K562 (cell line): ENCODE results near the gene IDI2. TPM values are rescaled to one million over a fixed set of nuclear protein-coding genes. Genes with fewer than 3 reads are reported as not detected.

ENCODE experiments used
- ASH1L ChIP-seq: fragments of 450-650 bp; IDR thresholded peaks from 2 replicates; pipeline ENCODE4 v1.6.1; 2018; ENCODE audit warnings: borderline replicate concordance, mild to moderate bottlenecking, low read depth; ENCODE audit not compliant: partially characterized antibody
- BCL6 ChIP-seq: fragments of 250-450 bp; sonication (Bioruptor Pico); IDR thresholded peaks from 2 replicates; pipeline ENCODE4 v1.4.0; 2020
- BCOR ChIP-seq: fragments of 450-650 bp; IDR thresholded peaks from 2 replicates; pipeline ENCODE4 v1.6.1; 2016
- BHLHE40 ChIP-seq: IDR thresholded peaks from 2 replicates; pipeline ENCODE4 v1.6.1; 2011; ENCODE audit warnings: low read length, improper control_type of control experiment
- CREBBP ChIP-seq: IDR thresholded peaks from one replicate; pipeline ENCODE4 v1.6.1; 2012; ENCODE audit warnings: low read depth, mild to moderate bottlenecking, control low read depth, inconsistent platforms, low read length
- CTBP1 ChIP-seq: fragments of 450-650 bp; IDR thresholded peaks from 2 replicates; pipeline ENCODE4 v1.6.1; 2016; ENCODE audit warnings: borderline replicate concordance
- ELF1 ChIP-seq: fragments of 200-800 bp; sonication (Bioruptor generic); IDR thresholded peaks from 2 replicates; pipeline ENCODE4 v1.6.1; 2016; ENCODE audit warnings: missing genetic modification characterization, missing compliant biosample characterization
- ETV5 ChIP-seq: sonication (generic); formaldehyde crosslinking; IDR thresholded peaks from 2 replicates; pipeline ENCODE4 v1.4.0; 2020; ENCODE audit warnings: low read depth, mild to moderate bottlenecking, missing genetic modification reagents
- EWSR1 ChIP-seq: fragments of 450-650 bp; IDR thresholded peaks from 2 replicates; pipeline ENCODE4 v1.6.1; 2018; ENCODE audit warnings: borderline replicate concordance, mild to moderate bottlenecking, low read depth, moderate library complexity; ENCODE audit not compliant: partially characterized antibody
- FOXA1 ChIP-seq: fragments of 450-650 bp; IDR thresholded peaks from 2 replicates; pipeline ENCODE4 v1.6.1; 2016; ENCODE audit warnings: mild to moderate bottlenecking, borderline replicate concordance
- KLF16 ChIP-seq: IDR thresholded peaks from 2 replicates; pipeline ENCODE4 v1.6.1; 2016; ENCODE audit warnings: antibody characterized with exemption
- MCM3 ChIP-seq: fragments of 450-650 bp; IDR thresholded peaks from 2 replicates; pipeline ENCODE4 v1.6.1; 2016
- MTA2 ChIP-seq: fragments of 450-650 bp; IDR thresholded peaks from 2 replicates; pipeline ENCODE4 v1.6.1; 2016; ENCODE audit warnings: low read depth
- RAD51 ChIP-seq: fragments of 450-650 bp; IDR thresholded peaks from 2 replicates; pipeline ENCODE4 v1.7.1; 2016; ENCODE audit warnings: low read depth, mild to moderate bottlenecking, borderline replicate concordance
- SMC3 ChIP-seq: conservative IDR thresholded peaks from 2 replicates; pipeline ENCODE4 v1.6.1; 2011; ENCODE audit warnings: low read depth, low read length, improper control_type of control experiment; ENCODE audit not compliant: insufficient read depth
- TGIF2 ChIP-seq: sonication (generic); formaldehyde crosslinking; IDR thresholded peaks from 2 replicates; pipeline ENCODE4 v1.8.1; 2022; ENCODE audit warnings: mild to moderate bottlenecking, missing genetic modification reagents, moderate library complexity
- THRAP3 ChIP-seq: fragments of 450-650 bp; IDR thresholded peaks from 2 replicates; pipeline ENCODE4 v1.6.1; 2016; ENCODE audit warnings: mild to moderate bottlenecking, inconsistent platforms, borderline replicate concordance
- YY1 ChIP-seq, 3 experiments: IDR thresholded peaks; 2 replicates each; pipeline ENCODE4 v1.6.1; 2011; ENCODE audit warnings: low read length in 2 of 3, mild to moderate bottlenecking in 2 of 3, moderate library complexity in 2 of 3, borderline replicate concordance in 1 of 3, control low read depth in 1 of 3, low read depth in 1 of 3; ENCODE audit not compliant: insufficient read depth in 3 of 3, insufficient replicate concordance in 2 of 3, control insufficient read depth in 1 of 3, insufficient read length in 1 of 3; ENCODE audit errors: extremely low read depth in 1 of 3
- ZFP1 ChIP-seq: fragments of 450-650 bp; formaldehyde crosslinking; IDR thresholded peaks from 2 replicates; pipeline ENCODE4 v1.4.0; 2020; ENCODE audit warnings: mild to moderate bottlenecking, mixed read lengths
- ZNF134 ChIP-seq: fragments of 250-450 bp; sonication (Bioruptor Pico); conservative IDR thresholded peaks from 2 replicates; pipeline ENCODE4 v1.4.0; 2020
- ZNF253 ChIP-seq: fragments of 250-450 bp; sonication (Bioruptor Pico); conservative IDR thresholded peaks from 2 replicates; pipeline ENCODE4 v1.6.1; 2021; ENCODE audit warnings: mild to moderate bottlenecking
- ZNF354B ChIP-seq: fragments of 250-450 bp; sonication (Bioruptor Pico); IDR thresholded peaks from 2 replicates; pipeline ENCODE4 v1.4.0; 2020
- ZNF764 ChIP-seq: fragments of 250-450 bp; sonication (Bioruptor Pico); IDR thresholded peaks from 2 replicates; pipeline ENCODE4 v1.4.0; 2020; ENCODE audit warnings: low read depth, mild to moderate bottlenecking, moderate library complexity
- ZNF77 ChIP-seq: fragments of 250-450 bp; sonication (Bioruptor Pico); IDR thresholded peaks from 2 replicates; pipeline ENCODE4 v1.5.0; 2020
- polyA plus RNA-seq, 8 experiments: library from polyadenylated mRNA; depleted of rRNA in 4 of 8; stranded (reverse) in 5 of 8; unstranded in 3 of 8; fragments of >200 nt; fragmentation: Nextera tagmentation in 2 of 8; fragmentation: Illumina TruSeq in 1 of 8; extraction: Ambion mirVana in 2 of 8; extraction: Trizol in 1 of 8; gene quantifications; 2 replicates each; pipeline versions ENCODE4 v1.2.1 to v1.2.3, GENCODE V29; 2011 to 2014; ENCODE audit warnings: inconsistent platforms in 1 of 8, missing spikeins in 1 of 8
- total RNA-seq, 7 experiments: library from RNA; depleted of rRNA in 6 of 7; stranded (reverse); fragments of >200 nt in 6 of 7; fragmentation: Illumina TruSeq in 2 of 7; extraction: Trizol in 2 of 7; gene quantifications; 2 replicates each; pipeline versions ENCODE4 v1.2.1 to v1.2.3, GENCODE V29; 2011 to 2021; ENCODE audit warnings: low replicate concordance in 1 of 7
- TF ChIP-seq, protein P1 (sequence below): fragments of 450-650 bp; IDR thresholded peaks from 2 replicates; pipeline ENCODE4 v1.7.0; 2016; ENCODE audit warnings: borderline replicate concordance
- TF ChIP-seq, protein P2 (sequence below): fragments of 250-450 bp; sonication (Bioruptor Pico); IDR thresholded peaks from 2 replicates; pipeline ENCODE4 v1.9.0; 2021; ENCODE audit warnings: mild to moderate bottlenecking
- TF ChIP-seq, protein P3 (sequence below), 3 experiments: IDR thresholded peaks in 2 of 3; conservative IDR thresholded peaks in 1 of 3; 2 replicates each; pipeline ENCODE4 v1.5.1; 2011 to 2012; ENCODE audit warnings: low read length in 3 of 3, mild to moderate bottlenecking in 3 of 3, control low read depth in 2 of 3, improper control_type of control experiment in 1 of 3, inconsistent platforms in 1 of 3, low read depth in 1 of 3, mixed read lengths in 1 of 3, moderate library complexity in 1 of 3; ENCODE audit not compliant: insufficient read depth in 2 of 3
- TF ChIP-seq, protein P4 (sequence below): fragments of 450-650 bp; IDR thresholded peaks from 2 replicates; pipeline ENCODE4 v1.6.1; 2017; ENCODE audit warnings: mild to moderate bottlenecking, moderate library complexity

Gene IDI2
- total and polyA plus RNA-seq, 9 of the 15 experiments (the other 6 are each of a cell fraction or from before 2014, with no cell fraction given): not detected

DNA sequence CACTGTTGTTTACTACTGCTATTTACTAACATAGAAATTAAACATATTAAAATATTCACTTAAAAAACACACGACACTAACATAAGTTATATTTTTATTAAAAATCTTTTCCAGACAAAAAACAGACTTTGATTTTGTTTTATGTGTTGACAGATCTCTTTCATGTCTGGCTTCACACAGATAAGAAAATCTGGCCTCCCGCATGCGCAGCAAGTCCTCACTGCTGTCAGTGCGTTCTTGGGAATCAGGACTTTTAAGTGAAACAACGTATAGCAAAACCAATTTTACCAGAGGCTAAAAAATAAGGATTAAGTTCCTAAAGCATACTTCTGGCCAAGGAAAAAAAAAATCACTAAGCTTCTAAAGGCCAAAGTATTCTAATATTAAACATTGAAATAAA, 24.5 kb upstream of the IDI2 start (continued):
- TF ChIP-seq YY1 (IDR thresholded peaks at IDR 0.05; ENCODE audit: borderline replicate concordance in 1 of 3, control insufficient read depth in 1 of 3, extremely low read depth in 1 of 3, insufficient read depth in 3 of 3, insufficient read length in 1 of 3, insufficient replicate concordance in 2 of 3, low read depth in 1 of 3, low read length in 2 of 3) (no peak), BHLHE40 (0 out of 2 replicates have a peak, but pooled peaks have one; percentile 5), BCOR (no peak), ETV5 (no peak), ZFP1 (CRISPR knock-in tag) (no peak), ZNF253 (CRISPR knock-in tag) (no peak), ZNF77 (CRISPR knock-in tag) (no peak), MTA2 (peak; percentile 58), RAD51 (no peak), ELF1 (tag) (no peak), FOXA1 (no peak), ASH1L (no peak), ZNF134 (CRISPR knock-in tag) (no peak), ZNF354B (no peak), SMC3 (no peak), EWSR1 (no peak), TGIF2 (no peak), BCL6 (no peak), THRAP3 (no peak), KLF16 (0 out of 2 replicates have a peak, but pooled peaks have one; percentile 7), CTBP1 (no peak), ZNF764 (CRISPR knock-in tag) (no peak), CREBBP (no peak), MCM3 (no peak)
- TF ChIP-seq, protein P1, sequence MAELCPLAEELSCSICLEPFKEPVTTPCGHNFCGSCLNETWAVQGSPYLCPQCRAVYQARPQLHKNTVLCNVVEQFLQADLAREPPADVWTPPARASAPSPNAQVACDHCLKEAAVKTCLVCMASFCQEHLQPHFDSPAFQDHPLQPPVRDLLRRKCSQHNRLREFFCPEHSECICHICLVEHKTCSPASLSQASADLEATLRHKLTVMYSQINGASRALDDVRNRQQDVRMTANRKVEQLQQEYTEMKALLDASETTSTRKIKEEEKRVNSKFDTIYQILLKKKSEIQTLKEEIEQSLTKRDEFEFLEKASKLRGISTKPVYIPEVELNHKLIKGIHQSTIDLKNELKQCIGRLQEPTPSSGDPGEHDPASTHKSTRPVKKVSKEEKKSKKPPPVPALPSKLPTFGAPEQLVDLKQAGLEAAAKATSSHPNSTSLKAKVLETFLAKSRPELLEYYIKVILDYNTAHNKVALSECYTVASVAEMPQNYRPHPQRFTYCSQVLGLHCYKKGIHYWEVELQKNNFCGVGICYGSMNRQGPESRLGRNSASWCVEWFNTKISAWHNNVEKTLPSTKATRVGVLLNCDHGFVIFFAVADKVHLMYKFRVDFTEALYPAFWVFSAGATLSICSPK: no peak
- TF ChIP-seq, protein P2, sequence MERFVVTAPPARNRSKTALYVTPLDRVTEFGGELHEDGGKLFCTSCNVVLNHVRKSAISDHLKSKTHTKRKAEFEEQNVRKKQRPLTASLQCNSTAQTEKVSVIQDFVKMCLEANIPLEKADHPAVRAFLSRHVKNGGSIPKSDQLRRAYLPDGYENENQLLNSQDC (CRISPR knock-in tag): no peak
- TF ChIP-seq, protein P3, sequence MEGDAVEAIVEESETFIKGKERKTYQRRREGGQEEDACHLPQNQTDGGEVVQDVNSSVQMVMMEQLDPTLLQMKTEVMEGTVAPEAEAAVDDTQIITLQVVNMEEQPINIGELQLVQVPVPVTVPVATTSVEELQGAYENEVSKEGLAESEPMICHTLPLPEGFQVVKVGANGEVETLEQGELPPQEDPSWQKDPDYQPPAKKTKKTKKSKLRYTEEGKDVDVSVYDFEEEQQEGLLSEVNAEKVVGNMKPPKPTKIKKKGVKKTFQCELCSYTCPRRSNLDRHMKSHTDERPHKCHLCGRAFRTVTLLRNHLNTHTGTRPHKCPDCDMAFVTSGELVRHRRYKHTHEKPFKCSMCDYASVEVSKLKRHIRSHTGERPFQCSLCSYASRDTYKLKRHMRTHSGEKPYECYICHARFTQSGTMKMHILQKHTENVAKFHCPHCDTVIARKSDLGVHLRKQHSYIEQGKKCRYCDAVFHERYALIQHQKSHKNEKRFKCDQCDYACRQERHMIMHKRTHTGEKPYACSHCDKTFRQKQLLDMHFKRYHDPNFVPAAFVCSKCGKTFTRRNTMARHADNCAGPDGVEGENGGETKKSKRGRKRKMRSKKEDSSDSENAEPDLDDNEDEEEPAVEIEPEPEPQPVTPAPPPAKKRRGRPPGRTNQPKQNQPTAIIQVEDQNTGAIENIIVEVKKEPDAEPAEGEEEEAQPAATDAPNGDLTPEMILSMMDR (IDR thresholded peaks at IDR 0.05 in 2 of 3, conservative IDR thresholded peaks at IDR 0.05 in 1 of 3; ENCODE audit: insufficient read depth in 2 of 3, low read depth in 1 of 3, low read length in 3 of 3): no peak
- TF ChIP-seq, protein P4, sequence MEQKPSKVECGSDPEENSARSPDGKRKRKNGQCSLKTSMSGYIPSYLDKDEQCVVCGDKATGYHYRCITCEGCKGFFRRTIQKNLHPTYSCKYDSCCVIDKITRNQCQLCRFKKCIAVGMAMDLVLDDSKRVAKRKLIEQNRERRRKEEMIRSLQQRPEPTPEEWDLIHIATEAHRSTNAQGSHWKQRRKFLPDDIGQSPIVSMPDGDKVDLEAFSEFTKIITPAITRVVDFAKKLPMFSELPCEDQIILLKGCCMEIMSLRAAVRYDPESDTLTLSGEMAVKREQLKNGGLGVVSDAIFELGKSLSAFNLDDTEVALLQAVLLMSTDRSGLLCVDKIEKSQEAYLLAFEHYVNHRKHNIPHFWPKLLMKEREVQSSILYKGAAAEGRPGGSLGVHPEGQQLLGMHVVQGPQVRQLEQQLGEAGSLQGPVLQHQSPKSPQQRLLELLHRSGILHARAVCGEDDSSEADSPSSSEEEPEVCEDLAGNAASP: no peak
